Measurements from ENCODE around the gene C10orf95.
"Not testable (repeated sequence)": the region's sequence is repeated elsewhere in the genome, so short reads cannot be mapped to it uniquely, and the experiment has no call there.

C10orf95 gene, protein sequence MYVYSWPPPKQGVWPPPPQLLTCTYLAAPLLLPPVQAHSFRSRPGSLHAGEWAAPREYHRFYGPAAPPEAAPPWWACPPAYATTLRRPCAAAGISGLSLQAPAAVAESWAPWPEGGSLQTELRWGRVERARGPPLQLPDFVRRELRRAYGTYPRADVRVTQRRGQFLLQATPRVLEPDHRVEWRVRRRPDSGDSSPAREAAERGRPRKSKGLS

DNA sequence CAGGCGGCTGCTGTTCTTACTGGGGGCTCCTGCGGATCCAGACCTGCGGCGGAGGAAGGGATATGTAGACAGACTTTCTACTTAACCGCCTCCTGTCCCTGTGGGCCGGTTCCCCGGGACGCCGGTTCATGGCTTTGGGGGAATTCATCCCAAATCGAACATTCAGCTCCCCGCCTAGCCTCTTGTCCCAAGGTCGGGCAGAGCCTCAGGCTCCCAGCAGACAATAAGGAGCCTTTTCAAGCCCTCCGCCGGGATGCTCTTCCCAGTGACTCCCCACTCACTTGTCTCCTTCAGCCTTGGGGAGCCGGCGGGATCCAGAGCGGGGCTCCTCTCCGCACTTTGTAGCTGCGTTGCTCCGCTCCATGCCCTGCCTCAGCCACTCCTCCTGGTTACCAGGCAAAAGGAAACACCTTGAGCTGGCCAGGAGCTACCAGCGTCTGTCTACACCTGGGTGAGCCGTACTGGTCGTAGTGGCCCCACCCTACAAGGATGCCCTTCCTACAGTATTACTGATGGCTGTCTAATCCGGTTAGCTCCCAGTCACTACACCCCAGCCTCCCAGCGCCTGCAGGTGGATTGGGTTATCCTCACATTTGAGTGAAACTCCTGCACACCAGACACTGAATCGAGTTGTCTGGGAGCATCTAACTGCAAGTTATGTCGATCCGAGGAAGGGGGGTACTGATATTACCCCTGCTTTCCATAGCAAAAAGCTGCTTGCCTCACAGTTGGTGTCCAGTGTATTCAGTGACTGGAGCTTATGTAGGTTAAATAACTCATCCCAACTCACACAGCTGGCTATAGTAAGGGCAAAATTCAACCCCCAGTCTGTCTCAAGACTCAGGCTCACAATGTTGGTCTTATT, at the start of gene C10orf95:
Gene C10orf95, minus strand, starts transcription at position 439 of the 865 bp plus-strand sequence. CDS start 450 bp downstream, outside the sequence.
- DNase-seq = peak; percentile 57

DNA sequence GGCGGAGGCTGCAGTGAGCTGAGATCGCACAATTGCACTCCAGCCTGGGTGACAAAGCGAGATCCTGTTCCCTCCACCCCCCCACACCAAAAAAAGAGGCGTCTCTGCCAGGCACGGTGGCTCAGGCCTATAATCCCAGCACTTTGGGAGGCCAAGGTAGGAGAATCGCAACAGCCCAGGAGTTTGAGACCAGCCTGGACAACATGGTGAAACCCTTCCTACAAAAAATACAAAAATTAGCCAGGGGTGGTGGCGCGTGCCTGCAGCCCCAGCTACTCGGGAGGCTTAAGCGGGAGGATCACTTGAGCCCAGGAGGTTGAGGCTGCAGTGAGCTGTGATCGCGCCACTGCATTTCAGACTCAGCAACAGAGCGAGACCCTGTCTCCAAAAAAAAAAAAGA, 49.3 kb upstream of the C10orf95 start:
- not testable (repeated sequence) for DNase-seq

DNA sequence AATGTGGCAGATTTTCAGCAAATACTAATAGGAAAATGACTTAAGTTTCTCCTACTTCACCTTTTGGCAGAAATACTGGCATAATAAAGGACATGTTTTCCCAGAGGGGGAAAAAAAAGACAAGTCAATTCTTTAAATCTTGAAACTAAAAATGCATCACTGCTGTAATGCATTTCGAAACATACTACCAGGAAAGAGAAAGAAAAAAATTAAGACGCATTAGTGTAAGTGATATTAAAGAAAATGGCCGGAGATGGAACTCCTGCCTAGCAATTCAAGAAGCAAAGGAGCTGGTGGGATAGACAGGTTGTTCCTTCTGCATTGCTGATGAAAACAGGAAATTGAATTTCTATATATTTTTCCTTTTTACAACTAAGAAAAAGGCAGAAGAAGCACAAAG, 48.0 kb upstream of the C10orf95 start:
- DNase-seq = no peak

DNA sequence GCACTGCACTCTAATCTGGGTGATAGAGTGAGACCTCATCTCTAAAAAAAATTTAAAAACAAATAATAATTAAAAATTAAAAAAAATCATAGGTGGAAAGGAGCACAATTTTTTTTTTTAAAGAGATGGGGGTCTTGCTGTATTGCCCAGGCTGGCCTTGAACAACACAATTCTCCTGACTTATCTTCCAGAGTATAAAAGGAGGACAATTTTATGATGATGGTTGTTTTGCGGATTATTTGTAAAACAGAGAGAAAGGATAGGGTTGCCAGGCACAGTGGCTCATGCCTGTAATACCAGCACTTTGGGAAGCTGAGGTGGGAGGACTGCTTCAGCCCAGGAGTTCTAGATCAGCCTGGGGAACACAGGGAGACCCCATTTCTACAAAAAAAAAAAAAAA, 46.2 kb upstream of the C10orf95 start:
- DNase-seq = no peak

DNA sequence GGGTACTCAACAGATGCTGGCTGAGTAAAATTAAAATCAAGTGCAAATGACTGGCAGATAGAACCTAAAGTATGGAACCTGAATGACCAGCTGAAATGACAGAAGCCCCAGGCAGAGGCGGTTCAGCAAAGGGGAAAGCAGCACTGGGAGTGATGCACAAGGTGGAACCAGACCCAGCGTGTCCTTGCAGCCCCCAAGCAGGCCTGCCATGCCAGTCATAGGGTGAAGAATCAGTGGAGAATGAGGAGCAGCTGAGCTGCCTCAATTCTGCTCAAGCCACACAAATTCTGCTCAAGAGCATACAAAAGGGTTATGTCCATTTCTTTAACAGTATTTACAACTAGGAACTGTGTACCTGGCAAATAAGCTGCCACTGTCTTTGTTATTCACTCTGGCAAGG, 42.4 kb upstream of the C10orf95 start:
- no peak for DNase-seq

DNA sequence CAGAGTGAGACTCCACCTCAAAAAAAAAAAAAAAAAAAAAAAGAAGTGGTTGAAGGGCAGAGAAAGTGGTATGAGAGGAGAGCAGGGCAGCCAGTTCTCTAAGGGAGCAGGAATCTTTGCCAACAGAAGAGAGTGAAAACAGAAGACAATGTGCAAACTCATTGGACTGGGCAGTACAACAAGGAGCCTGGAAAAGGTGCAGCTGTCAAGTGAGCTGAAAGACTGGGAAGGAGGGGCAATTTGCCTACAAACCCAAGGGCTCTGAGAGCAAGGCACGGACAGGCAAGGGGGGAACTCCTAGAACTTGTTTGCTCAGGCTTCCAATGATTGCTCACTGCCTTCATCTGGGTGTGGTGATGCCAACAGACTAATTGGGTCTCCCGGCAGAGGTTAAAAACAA, 41.6 kb upstream of the C10orf95 start:
- no peak for DNase-seq

DNA sequence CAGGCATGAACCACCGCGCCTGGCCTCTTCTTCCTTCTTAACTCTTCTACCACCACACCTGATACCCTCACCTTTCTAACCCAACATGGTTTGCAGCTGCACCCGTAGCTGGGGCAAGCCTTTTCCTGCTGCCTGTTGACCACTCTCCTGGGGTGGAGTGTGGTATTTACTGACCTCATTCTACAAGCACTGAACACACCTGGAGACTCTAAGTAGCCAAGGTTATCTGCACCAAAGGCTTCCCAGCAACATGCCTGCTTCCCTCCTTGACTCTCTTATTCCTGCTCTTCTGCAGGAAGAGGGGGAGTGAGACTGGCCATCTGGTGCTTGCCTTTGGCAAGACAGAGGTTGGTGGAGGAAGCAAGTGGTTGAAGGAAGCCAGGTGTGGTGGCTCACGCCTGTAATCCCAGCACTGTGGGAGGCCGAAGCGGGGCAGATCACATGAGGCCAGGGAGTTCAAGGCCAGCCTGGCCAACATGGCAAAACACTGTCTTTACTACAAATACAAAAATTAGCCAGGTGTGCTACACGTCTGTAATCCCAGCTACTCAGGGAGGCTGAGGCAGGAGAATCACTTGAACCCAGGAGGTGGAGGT, 41.1 kb upstream of the C10orf95 start:
- no peak for DNase-seq

DNA sequence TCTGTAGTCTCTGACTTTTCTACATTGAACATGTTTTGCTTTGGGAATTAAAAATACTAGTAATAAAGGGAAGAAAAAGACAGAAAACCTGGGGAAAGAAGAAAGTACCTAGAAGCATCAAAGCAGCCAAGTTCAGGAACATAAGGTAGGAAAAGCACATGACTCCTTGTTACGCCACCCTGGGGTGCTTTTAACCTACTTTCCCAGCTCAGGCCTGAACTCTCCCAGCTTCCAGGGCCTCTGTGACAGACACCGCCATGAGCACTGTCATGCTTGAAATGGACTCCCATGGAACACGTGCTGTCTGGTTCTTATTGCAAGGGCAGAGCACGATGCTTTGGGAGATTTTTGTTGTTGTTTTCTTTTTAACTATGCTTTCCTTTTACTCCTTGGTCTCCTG, 39.8 kb upstream of the C10orf95 start:
- DNase-seq = no peak

DNA sequence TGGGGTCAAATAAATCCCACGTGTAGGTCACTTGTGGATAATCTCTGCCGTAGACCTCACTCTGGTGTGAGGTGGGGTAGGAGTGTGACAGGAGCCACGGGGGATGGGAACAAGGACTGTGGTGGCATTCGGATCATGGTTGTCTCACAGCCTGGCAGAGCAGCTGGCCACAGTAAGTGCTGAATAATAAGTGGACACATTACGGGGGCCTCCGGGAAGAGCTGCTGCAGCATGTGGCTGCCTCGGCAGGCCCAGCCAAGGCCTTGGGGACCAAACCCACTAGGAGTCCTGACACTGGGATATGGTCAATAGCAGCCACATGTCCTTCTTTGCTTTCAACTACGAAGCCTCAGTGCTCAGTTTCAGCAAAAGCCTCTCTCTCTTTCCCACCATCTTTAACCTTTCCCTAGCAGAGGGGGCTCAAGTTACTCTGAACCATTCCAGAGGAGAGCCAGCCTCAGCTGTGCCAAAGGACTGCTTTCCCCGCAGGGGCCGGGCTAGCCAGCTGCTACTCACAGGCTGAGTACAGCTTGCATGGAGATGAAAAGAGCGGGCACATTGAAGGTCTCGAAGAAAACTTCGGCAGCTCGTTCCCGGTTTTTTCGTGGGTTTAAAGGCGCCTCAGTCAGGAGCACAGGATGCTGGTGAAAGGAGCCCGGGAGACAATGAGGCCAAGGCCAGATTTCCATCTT, 33.9 kb upstream of the C10orf95 start:
- no peak for DNase-seq

DNA sequence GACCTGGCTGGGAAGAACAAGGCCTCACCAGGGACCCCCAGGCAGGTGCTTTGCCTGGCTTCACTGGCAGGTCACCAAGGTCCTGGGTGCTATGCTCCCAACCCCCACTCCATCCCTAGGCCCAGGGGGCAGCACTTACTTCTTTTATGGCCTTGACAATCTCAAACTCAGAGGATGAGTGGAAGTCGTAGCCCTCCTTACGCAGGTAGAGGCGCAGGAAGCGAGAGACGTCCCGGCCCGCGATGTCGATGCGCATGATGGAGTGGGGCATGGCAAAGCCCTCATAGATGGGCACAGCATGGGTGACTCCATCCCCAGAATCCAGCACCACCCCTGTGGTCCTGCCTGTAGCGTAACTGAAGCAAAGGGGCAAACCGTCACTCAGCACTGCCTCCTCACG, 32.7 kb upstream of the C10orf95 start:
- DNase-seq = no peak

DNA sequence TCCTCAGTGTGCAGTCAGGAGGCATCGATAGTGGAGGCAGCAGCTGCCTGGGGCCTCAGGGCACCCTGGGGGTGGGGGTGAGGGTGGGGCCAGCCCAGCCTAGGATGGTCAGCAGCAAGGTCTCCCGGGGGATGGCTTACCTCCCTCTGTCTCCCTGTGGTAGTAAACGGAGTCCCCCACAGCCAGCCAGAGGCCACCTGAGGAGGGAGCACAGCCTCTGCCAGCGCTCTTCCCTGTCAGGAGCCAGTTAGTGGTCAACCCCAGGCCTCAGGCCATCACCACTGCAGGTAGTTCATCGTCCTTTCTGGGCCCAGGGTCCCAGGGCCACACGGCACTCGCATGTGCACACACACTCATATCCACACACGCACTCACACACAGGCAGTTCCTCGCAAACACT, 29.1 kb upstream of the C10orf95 start:
- DNase-seq = no peak

DNA sequence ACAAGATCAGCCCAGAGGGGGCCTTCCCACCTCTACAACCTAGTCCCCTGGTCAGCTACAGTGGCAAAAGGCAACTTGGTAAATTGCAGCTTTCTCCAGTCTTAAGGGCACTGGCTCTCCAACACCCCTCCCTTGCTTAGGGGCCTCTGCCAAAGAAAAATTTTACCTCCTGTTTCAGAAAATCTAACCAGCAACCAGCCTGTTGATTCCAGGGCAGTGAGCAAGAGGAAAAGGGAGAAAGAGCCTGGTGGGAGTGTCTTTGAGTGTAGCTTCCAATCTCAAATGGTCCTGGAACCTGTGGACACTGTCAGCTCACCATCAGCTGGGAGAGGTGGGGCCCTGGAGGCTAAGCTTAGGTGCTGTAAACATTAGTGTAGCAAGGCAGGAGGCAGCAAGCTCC, 28.3 kb upstream of the C10orf95 start:
- no peak for DNase-seq

DNA sequence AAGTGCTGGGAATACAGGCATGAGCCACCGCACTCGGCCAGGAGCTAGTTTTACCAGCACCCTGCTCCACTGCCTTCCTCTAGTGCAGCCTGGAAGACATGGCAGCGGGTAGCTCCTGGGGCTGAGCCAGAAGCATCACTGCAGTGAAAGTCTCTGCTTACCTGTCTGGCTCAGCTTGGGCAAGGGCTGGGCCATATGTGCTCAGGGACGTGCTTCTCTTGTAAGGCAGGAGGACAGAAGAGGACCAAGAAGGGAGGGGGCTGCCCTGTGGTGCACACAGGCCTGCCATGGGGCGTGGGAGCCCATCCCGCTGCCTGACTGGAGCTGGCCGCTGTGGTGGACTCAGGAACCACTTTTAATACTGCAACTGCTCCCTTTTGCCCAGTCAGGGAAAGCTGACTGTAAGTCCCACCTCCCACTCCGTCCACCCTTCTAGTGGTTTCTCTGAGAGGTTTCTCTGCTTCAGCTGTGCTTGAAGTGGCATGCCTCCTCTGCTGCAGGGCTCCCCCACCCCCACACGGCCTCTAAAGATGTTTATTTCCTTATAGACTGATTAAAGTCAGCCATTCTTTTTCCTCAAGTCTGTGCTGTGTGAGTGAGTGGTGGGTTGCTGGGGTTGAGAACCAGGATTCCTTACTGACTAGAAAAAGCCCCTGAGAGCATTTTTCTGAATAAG, 25.3 kb upstream of the C10orf95 start:
- DNase-seq = no peak

DNA sequence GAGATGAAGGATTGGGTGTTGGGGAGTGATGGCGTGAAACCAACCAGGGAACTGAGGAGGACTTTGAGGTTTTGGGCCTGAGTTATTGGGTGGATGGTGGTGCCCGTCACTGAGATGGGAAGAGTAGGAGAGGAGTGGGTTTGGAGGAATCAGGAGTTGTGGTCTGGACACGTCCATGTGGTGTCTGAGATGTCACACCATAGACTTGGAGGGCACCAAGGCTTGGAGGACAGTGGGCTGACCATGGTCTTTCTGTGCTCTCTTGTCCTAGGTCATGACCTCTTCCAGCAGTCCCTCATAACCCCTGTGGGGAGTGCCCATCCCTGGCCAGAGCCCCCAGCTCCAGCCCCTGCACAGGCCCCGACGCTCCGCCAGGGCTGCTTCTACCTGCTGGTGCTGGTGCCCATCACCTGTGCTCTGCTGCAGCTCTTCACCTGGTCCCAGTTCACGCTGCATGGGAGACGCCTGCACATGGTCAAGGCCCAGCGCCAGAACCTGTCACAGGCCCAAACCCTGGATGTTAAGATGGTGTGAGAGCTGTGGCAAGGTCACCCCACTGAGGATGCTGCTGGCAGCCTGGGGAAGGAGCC, 24.2 kb upstream of the C10orf95 start:
- no peak for DNase-seq

DNA sequence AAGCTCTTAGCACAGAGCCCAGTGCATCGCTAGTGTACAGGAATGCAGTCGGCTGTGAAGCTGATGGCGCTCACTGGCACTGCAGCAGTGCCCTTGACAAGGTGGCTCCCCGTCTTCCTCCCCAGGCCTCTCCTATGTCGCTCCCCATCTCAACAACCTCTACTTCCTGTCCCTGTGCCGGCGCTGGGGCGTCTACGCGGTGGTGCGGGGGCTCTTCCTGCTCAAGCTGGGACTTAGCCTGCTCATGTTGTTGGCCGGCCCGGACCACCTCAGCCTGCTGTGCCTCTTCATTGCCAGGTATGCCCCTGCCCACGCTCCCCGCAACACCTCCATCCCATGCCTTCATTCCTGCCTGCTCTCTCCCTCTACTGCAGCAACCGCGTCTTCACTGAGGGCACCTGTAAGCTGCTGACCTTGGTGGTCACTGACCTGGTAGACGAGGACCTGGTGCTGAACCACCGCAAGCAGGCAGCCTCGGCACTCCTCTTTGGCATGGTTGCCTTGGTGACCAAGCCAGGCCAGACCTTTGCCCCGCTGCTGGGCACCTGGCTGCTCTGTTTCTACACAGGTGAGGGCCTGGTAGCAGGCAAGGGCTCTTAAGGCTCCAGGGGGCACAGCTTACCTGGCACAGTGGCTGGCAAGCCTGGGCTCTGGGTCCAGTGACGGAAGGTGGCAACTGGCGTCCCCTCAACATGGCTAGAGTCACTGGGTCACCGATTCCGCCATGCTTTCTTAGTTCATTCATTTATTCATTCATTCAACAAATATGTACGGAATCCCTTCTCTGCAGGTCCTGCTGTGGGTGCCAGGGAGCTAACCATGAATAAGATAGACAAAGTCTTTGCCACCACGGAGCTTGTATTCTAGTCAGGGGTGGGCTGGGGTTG, 22.3 kb upstream of the C10orf95 start:
- no peak for DNase-seq

DNA sequence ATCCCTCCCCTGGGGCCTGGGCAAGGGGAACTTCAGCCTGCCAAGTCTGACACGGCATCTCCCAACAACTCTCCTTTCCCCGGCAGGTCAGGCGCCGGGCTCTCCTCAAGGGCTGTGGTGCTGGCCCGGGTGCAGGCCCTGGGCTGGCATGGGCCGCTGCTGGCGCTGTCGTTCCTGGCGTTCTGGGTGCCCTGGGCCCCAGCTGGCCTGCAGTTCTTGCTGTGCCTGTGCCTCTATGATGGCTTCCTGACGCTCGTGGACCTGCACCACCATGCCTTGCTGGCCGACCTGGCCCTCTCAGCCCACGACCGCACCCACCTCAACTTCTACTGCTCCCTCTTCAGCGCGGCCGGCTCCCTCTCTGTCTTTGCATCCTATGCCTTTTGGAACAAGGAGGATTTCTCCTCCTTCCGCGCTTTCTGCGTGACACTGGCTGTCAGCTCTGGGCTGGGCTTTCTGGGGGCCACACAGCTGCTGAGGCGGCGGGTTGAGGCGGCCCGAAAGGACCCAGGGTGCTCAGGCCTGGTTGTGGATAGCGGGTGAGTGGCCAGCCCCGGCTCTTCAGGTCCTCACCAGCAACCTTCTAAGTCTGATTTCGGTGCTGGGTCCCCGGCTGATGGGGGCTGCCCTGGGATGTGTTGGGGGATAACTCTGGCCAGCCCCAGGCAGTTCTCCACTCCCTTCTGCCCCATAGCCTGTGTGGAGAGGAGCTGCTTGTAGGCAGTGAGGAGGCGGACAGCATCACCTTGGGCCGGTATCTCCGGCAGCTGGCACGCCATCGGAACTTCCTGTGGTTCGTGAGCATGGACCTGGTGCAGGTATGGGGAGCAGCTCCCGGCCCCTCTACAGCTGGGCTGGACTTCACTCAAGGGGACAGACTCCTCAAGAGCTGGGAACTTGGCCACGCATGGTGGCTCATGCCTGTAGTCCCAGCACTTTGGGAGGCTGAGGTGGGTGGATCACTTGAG, 19.5 kb upstream of the C10orf95 start:
- DNase-seq = no peak

DNA sequence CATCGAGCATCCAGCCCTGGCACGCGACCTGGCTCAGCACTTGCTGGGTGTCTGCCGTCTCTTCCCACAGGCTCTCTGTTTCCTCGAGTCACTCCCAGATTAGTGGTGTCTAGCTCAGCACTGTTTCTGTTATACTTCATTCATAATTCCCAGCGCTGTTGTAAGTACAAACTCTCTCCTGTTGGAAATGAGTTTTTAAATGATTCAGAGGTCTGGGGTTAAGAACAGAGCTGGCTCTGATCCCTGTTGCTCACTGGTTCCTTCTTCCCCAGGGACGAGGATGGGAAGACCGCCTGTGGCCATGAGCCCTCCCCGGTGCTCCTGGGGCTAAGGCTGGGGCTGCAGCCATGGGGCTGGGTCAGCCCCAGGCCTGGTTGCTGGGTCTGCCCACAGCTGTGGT, 17.3 kb upstream of the C10orf95 start:
- DNase-seq = no peak

DNA sequence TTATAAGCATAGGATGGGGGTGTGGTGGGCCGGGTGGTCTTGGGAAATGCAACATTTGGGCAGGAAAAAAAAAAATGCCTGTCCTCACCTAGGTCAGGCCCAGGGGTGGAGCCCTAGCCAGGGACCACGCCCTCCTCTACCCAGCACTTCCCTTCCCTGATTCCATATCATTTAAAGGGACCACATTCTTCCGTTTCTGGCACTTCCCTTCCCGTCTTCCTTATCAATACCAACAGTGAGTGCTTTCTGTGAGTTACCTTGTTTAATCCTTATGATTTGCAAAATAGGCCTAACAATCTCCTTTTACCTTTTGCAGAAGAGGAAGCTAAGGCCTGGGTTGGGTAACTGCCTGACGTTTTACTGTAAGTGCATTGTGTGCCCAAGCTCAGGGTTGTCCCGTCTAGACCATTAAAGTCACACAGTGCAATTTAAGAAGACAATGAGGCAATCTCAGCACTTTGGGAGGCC, 16.7 kb upstream of the C10orf95 start:
- DNase-seq = no peak

DNA sequence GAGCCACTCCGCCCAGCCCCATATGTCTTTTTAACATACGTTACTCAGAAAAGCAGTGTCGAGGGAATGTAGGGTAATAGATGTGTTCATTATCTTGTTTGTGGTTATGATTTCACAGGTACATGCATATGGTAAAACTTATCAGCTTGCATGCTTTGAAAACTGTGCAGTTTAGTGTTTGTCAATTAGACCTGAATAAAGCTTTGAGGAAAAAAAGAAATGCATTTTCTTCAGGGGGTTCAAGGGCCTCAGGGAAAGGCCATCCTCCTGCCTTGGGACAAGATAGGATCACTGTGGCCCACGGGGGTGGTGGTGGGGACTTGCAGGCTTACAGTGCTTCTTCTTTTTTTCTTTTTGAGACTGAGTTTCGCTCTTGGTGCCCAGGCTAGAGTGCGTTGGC, 16.0 kb upstream of the C10orf95 start:
- no peak for DNase-seq

DNA sequence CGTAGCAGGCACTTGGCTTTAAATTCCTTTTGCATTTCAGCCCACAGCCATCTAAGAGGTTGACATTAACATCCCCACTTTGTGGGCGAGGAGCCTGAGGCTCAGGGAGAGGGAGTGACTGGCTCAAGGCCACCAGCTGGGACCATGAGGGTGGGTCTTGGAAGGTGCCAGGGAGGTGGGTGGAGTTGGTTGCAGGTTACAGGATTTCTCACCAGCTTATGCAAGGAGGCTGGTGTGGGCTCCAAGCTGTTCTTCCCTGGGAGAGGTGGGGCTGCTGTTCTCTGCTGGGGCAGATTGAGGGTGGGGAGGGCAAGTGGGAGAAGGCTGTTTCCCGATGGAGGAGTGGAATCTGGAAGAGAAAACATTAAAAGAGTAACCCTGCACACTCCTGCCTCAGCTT, 14.1 kb upstream of the C10orf95 start:
- no peak for DNase-seq
